NCI-H2081 (cell line): ENCODE measurements around the gene TGFA.
"Not testable (repeated sequence)": the region's sequence is repeated elsewhere in the genome, so short reads cannot be mapped to it uniquely, and the experiment has no call there.

ENCODE experiments used
- DNase-seq, 2 experiments: peaks; one replicate each; lab custom pipeline; 2025; lab: John Stamatoyannopoulos, UW

Gene TGFA

GRCh38 chr2:70498054-70498453 is 55.6 kb downstream of the TGFA start:
- no peak for DNase-seq

- DNase-seq: no peak
Measured at GRCh38 chr2:70496819-70497218, 56.8 kb downstream of the TGFA start.

GRCh38 chr2:70494293-70494886 is 59.2 kb downstream of the TGFA start:
- DNase-seq: no peak

- DNase-seq: no peak
Measured at GRCh38 chr2:70490381-70490780, 63.2 kb downstream of the TGFA start.

- DNase-seq: no peak
Measured at GRCh38 chr2:70489165-70489564, 64.5 kb downstream of the TGFA start.

GRCh38 chr2:70484086-70484485 is 69.5 kb downstream of the TGFA start:
- no peak for DNase-seq

- no peak for DNase-seq
Measured at GRCh38 chr2:70482401-70482800, 71.2 kb downstream of the TGFA start.

- DNase-seq: no peak
Measured at GRCh38 chr2:70480468-70480867, 73.2 kb downstream of the TGFA start.

GRCh38 chr2:70479816-70480215 is 73.8 kb downstream of the TGFA start:
- DNase-seq: no peak

GRCh38 chr2:70477441-70477844 is 76.2 kb downstream of the TGFA start:
- no peak for DNase-seq

- DNase-seq: no peak
Measured at GRCh38 chr2:70475266-70475665, 78.4 kb downstream of the TGFA start.

GRCh38 chr2:70474256-70474848 is 79.3 kb downstream of the TGFA start:
- no peak for DNase-seq

GRCh38 chr2:70473101-70473722 is 80.4 kb downstream of the TGFA start:
- no peak for DNase-seq

GRCh38 chr2:70472221-70472890 is 81.3 kb downstream of the TGFA start:
- DNase-seq: no peak

GRCh38 chr2:70471129-70471528 is 82.5 kb downstream of the TGFA start:
- DNase-seq: no peak

GRCh38 chr2:70469961-70470360 is 83.7 kb downstream of the TGFA start:
- no peak for DNase-seq

GRCh38 chr2:70469435-70469834 is 84.2 kb downstream of the TGFA start:
- DNase-seq: no peak

GRCh38 chr2:70468878-70469277 is 84.7 kb downstream of the TGFA start:
- no peak for DNase-seq

GRCh38 chr2:70467831-70468779 is 85.5 kb downstream of the TGFA start:
- DNase-seq: no peak

- no peak for DNase-seq
Measured at GRCh38 chr2:70467237-70467636, 86.4 kb downstream of the TGFA start.

- not testable (repeated sequence) for DNase-seq
Measured at GRCh38 chr2:70466647-70467046, 87.0 kb downstream of the TGFA start.

- no peak for DNase-seq
Measured at GRCh38 chr2:70463997-70464396, 89.6 kb downstream of the TGFA start.
